Uterus (tissue), 2 donors: Measurements from ENCODE around the gene SELE.

ENCODE experiments used
- CTCF ChIP-seq, 4 experiments: fragments of 200-600 bp in 2 of 4; fragments of 450-650 bp in 2 of 4; sonication (generic) in 2 of 4; IDR thresholded peaks; one replicate each; pipeline ENCODE4 v1.5.1; 2016 to 2019; ENCODE audit warnings: antibody characterized with exemption in 4 of 4, mild to moderate bottlenecking in 2 of 4, moderate library complexity in 1 of 4
- POLR2A ChIP-seq, 2 donors: fragments of 450-650 bp; IDR thresholded peaks; one replicate each; pipeline ENCODE4 v1.6.1; 2016; ENCODE audit warnings: antibody characterized with exemption in 2 of 2, mild to moderate bottlenecking in 1 of 2, moderate library complexity in 1 of 2

GRCh38 chr1:169741666-169742394, 8.0 kb upstream of the SELE start:
- no peak for TF ChIP-seq CTCF (IDR thresholded peaks at IDR 0.05)
- TF ChIP-seq POLR2A (IDR thresholded peaks at IDR 0.05) = no peak
